Upper lobe of left lung (tissue), 6 donors: Measurements from ENCODE around the gene AP2A2. TPM values are rescaled to one million over a fixed set of nuclear protein-coding genes. Genes with fewer than 3 reads are reported as not detected.

Source experiments
- ATAC-seq, 2 donors: fragments of 200-7000 bp; cut with Tn5 transposase; one replicate each; pipeline ENCODE4 v1.9.1; 2022; ENCODE audit warnings: mild to moderate bottlenecking in 2 of 2, moderate library complexity in 2 of 2; ENCODE audit not compliant: low FRiP score in 2 of 2
- DNase-seq, 2 donors: peaks; one replicate each; pipeline ENCODE4 v3.0.0-alpha.2; 2019 to 2020
- H3K27ac ChIP-seq, 4 donors: fragments of 200-600 bp; sonication (generic); one replicate each; pipeline ENCODE4 v1.5.1; 2016 to 2019
- H3K27me3 ChIP-seq, 4 donors: fragments of 200-600 bp; sonication (generic); one replicate each; pipeline ENCODE4 v1.5.1; 2017 to 2019
- H3K36me3 ChIP-seq, 4 donors: fragments of 200-600 bp; sonication (generic); one replicate each; pipeline ENCODE4 v1.5.1; 2016 to 2019
- H3K4me1 ChIP-seq, 4 donors: fragments of 200-600 bp; sonication (generic); one replicate each; pipeline ENCODE4 v1.5.1; 2018 to 2019
- H3K4me3 ChIP-seq, 4 donors: fragments of 200-600 bp; sonication (generic); one replicate each; pipeline ENCODE4 v1.5.1; 2017 to 2019; ENCODE audit warnings: mild to moderate bottlenecking in 2 of 4, moderate library complexity in 1 of 4
- H3K9me3 ChIP-seq, 4 donors: fragments of 200-600 bp; sonication (generic); one replicate each; pipeline ENCODE4 v1.5.1; 2018 to 2019
- CTCF ChIP-seq, 6 experiments: fragments of 450-650 bp in 4 of 6; fragments of 200-600 bp in 2 of 6; sonication (generic) in 2 of 6; IDR thresholded peaks; one replicate each; pipeline ENCODE4 v1.5.1; 2016 to 2019; ENCODE audit warnings: antibody characterized with exemption in 6 of 6
- EP300 ChIP-seq, 4 donors: sonication (generic); formaldehyde crosslinking; IDR thresholded peaks; one replicate each; pipeline ENCODE4 v1.5.1; 2017; ENCODE audit warnings: antibody characterized with exemption in 4 of 4, control low read depth in 2 of 4
- POLR2A ChIP-seq, 4 donors: fragments of 450-650 bp; IDR thresholded peaks; one replicate each; pipeline ENCODE4 v1.5.1; 2016 to 2017; ENCODE audit warnings: antibody characterized with exemption in 4 of 4, mild to moderate bottlenecking in 2 of 4
- POLR2AphosphoS5 ChIP-seq, 2 donors: sonication (generic); formaldehyde crosslinking; IDR thresholded peaks; one replicate each; pipeline ENCODE4 v1.5.1; 2017; ENCODE audit warnings: antibody characterized with exemption in 2 of 2
- WGBS, 2 donors: methylation state at CpG; one replicate each; pipeline ENCODE4 v1.1.5; 2017 to 2018; 5-methylcytosine and 5-hydroxymethylcytosine counted together
- total RNA-seq, 6 donors: library from RNA; depleted of rRNA in 4 of 6; stranded (reverse); fragments of >200 nt in 4 of 6; gene quantifications; one replicate each; pipeline versions ENCODE4 v1.1.0 to v1.2.1, GENCODE V29; 2016 to 2021
- donor health status: DM: no; HTN: no; CAD: no; lungs with moderate emphysema.
- donor health status: DM: no; HTN: yes; CAD: no; lungs with severe emphysema.

AP2A2 gene
- total RNA-seq, 6 donors from 2014 or later = 55.7 to 273 (median 103) TPM

- Histone ChIP-seq H3K27ac (no peak overlapping the region), H3K9me3 (no peaks in the 10 kb centered on the region), H3K27me3 (peaks cover 0 to 4% (median 0%) of the 10 kb centered on the region in 4 donors), H3K4me1 (no peaks in the 10 kb centered on the region), H3K36me3 (no peaks in the 10 kb centered on the region), H3K4me3 (no peak overlapping the region)
- TF ChIP-seq EP300 (IDR thresholded peaks at IDR 0.05) (no peak), POLR2AphosphoS5 (IDR thresholded peaks at IDR 0.05) (no peak), POLR2A (IDR thresholded peaks at IDR 0.05) (no peak), CTCF (IDR thresholded peaks at IDR 0.05) (no peak)
- 78 to 84% methylated on average over 21 to 23 of the region's 38 CpGs for WGBS, 2 donors
- ATAC-seq = no peak
- DNase-seq = peak in 1 of 2 donors; percentile 77
Observed at GRCh38 chr11:1033016-1033798, 107.5 kb downstream of the AP2A2 start.

GRCh38 chr11:1034001-1034400, 108.3 kb downstream of the AP2A2 start:
- peaks cover 0 to 4% (median 0%) of the 10 kb centered on the region in 4 donors for H3K27me3 ChIP-seq
- no peaks in the 10 kb centered on the region for H3K36me3 ChIP-seq
- 76 to 81% methylated on average over 4 to 8 of the region's 8 CpGs for WGBS, 2 donors
- DNase-seq (no peak), ATAC-seq (no peak)
- H3K4me1 ChIP-seq = no peaks in the 10 kb centered on the region
- H3K9me3 ChIP-seq = no peaks in the 10 kb centered on the region
- no peak for TF ChIP-seq POLR2AphosphoS5 (IDR thresholded peaks at IDR 0.05)
- no peak for TF ChIP-seq CTCF (IDR thresholded peaks at IDR 0.05)
- no peak for TF ChIP-seq EP300 (IDR thresholded peaks at IDR 0.05)
- no peak for TF ChIP-seq POLR2A (IDR thresholded peaks at IDR 0.05)
- H3K27ac ChIP-seq = no peak overlapping the region
- no peak overlapping the region for H3K4me3 ChIP-seq

- TF ChIP-seq POLR2AphosphoS5 (IDR thresholded peaks at IDR 0.05) = no peak
- no peak for TF ChIP-seq CTCF (IDR thresholded peaks at IDR 0.05)
- TF ChIP-seq EP300 (IDR thresholded peaks at IDR 0.05) = no peak
- no peak for TF ChIP-seq POLR2A (IDR thresholded peaks at IDR 0.05)
- H3K27me3 ChIP-seq = peaks cover 0 to 4% (median 0%) of the 10 kb centered on the region in 4 donors
- ATAC-seq = no peak
- no peak overlapping the region for H3K4me3 ChIP-seq
- DNase-seq = peak in 1 of 2 donors; percentile 81
- WGBS, 2 donors = 81 to 85% methylated on average over 4 to 39 of the region's 39 CpGs
- H3K9me3 ChIP-seq = no peaks in the 10 kb centered on the region
- H3K36me3 ChIP-seq = no peaks in the 10 kb centered on the region
- H3K4me1 ChIP-seq = peaks cover 0 to 3% (median 0%) of the 10 kb centered on the region in 4 donors
- no peak overlapping the region for H3K27ac ChIP-seq
Observed at GRCh38 chr11:1034456-1035295, 109.0 kb downstream of the AP2A2 start.

- H3K4me1 ChIP-seq = peaks cover 0 to 6% (median 0%) of the 10 kb centered on the region in 4 donors
- H3K9me3 ChIP-seq = no peaks in the 10 kb centered on the region
- TF ChIP-seq POLR2A (IDR thresholded peaks at IDR 0.05) = no peak
- TF ChIP-seq CTCF (IDR thresholded peaks at IDR 0.05) = no peak
- no peak for TF ChIP-seq POLR2AphosphoS5 (IDR thresholded peaks at IDR 0.05)
- TF ChIP-seq EP300 (IDR thresholded peaks at IDR 0.05) = no peak
- H3K4me3 ChIP-seq = no peak overlapping the region
- ATAC-seq = no peak
- H3K27ac ChIP-seq = no peak overlapping the region
- no peaks in the 10 kb centered on the region for H3K36me3 ChIP-seq
- peaks cover 0 to 4% (median 0%) of the 10 kb centered on the region in 4 donors for H3K27me3 ChIP-seq
- DNase-seq = peak in 1 of 2 donors; percentile 63
- WGBS, 2 donors = 80 to 87% methylated on average over 12 to 28 of the region's 29 CpGs
Observed at GRCh38 chr11:1035577-1036283, 110.1 kb downstream of the AP2A2 start.
